AG09309 (cell line): ENCODE results near the gene CDK17.

ENCODE experiments used
- DNase-seq: peaks from one replicate; pipeline ENCODE4 v3.0.0-alpha.2; 2010; ENCODE audit warnings: low read depth
- H3K4me3 ChIP-seq: 2 replicates; pipeline ENCODE4 v1.5.1; 2011; ENCODE audit warnings: mild to moderate bottlenecking, low read depth, low read length, moderate library complexity; ENCODE audit not compliant: control insufficient read depth
- TF ChIP-seq, protein P1 (sequence below): IDR thresholded peaks from 2 replicates; pipeline ENCODE4 v1.5.1; 2011; ENCODE audit warnings: mild to moderate bottlenecking, low read depth, low read length, inconsistent platforms; ENCODE audit not compliant: insufficient read depth, control insufficient read depth; ENCODE audit errors: missing control alignments

The CDK17 gene

DNA sequence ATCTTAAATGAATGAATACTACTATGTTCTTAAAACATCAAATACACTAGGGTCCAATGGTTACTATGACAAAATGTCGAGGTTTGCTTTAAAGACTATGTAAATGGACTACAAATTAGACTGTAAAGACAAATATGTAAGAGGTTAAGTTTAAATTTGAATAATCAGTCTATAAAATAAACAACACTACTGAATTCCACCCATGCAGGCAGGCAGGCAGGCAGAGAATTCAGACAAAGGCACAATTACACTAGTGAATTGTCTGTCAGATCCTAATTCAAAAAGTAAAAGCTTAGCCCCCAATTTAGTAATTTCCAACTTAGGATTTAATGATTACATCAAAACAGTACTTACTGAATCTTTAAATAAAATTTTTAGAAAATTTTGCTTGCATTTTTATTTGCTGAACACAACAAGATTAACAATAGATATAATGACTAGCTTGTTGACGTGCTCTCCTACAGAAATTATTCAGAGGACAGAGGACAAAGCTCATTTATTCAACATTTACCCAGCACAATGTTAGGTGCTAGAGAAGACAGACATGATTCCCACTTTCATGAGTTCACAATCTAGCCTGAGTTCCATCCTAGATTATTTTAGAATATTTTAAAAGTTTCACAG lies 97.4 kb downstream of the CDK17 start:
- no peak overlapping the region for H3K4me3 ChIP-seq
- DNase-seq, result no peak
- TF ChIP-seq, protein P1, sequence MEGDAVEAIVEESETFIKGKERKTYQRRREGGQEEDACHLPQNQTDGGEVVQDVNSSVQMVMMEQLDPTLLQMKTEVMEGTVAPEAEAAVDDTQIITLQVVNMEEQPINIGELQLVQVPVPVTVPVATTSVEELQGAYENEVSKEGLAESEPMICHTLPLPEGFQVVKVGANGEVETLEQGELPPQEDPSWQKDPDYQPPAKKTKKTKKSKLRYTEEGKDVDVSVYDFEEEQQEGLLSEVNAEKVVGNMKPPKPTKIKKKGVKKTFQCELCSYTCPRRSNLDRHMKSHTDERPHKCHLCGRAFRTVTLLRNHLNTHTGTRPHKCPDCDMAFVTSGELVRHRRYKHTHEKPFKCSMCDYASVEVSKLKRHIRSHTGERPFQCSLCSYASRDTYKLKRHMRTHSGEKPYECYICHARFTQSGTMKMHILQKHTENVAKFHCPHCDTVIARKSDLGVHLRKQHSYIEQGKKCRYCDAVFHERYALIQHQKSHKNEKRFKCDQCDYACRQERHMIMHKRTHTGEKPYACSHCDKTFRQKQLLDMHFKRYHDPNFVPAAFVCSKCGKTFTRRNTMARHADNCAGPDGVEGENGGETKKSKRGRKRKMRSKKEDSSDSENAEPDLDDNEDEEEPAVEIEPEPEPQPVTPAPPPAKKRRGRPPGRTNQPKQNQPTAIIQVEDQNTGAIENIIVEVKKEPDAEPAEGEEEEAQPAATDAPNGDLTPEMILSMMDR, result no peak

DNA sequence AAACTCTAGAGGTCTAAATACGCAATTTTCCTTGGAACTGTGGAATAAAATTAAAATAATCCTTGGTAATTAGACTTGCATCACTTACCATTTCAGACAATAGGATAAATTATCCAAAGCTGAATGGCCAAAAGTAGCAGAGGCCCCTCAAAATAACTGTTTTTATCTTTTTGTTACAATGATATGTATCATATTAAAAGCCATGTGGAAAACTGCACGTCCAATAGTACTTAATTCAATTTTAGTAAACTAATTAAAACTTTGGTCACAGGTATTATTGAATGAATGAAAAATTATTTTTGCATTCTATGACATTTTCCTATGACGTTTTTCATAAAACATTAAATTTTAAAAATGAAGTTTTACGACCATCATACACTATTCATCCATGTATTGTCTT lies 98.5 kb downstream of the CDK17 start:
- TF ChIP-seq, protein P1, result no peak
- H3K4me3 ChIP-seq, result no peak overlapping the region
- DNase-seq, result no peak

DNA sequence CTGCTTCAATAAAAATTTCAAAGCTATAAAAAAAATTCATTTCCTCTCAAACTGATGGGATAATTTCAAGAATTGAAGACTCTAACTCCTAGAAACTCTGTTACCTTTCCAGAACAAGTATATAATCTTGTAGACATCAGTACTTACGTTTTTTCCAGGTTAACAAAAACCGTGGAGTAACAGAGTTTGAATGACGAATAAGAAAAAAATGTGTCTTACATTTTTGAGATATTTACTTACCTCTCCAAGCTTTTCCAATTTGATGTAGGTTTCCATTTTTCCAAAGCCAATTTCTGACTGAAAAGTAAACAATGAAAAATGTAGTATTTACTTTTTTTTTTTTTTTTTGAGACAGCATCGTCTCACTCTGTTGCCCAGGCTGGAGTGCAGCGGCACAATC lies 100.2 kb downstream of the CDK17 start:
- H3K4me3 ChIP-seq, result no peak overlapping the region
- DNase-seq, result no peak
- TF ChIP-seq, protein P1, result no peak

DNA sequence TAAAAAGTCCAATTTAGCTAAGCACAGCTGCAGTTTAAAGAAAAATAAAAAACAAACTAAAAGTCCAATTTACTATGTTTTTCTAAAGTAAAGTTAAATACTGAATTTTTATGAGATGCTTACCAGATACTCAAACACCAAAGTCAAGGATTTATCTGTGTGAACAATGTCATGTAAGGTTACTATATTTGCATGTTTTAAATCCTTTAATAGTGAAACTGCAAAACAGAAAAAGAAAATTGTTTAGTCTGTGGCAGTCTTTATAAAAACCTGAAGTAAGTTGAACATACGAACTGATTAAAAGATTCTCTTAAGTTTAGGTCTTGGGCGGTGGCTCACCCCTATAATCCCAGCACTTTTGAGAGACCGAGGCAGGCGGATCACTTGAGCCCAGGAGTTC lies 102.7 kb downstream of the CDK17 start:
- H3K4me3 ChIP-seq, result no peak overlapping the region
- TF ChIP-seq, protein P1, result no peak
- DNase-seq, result no peak

DNA sequence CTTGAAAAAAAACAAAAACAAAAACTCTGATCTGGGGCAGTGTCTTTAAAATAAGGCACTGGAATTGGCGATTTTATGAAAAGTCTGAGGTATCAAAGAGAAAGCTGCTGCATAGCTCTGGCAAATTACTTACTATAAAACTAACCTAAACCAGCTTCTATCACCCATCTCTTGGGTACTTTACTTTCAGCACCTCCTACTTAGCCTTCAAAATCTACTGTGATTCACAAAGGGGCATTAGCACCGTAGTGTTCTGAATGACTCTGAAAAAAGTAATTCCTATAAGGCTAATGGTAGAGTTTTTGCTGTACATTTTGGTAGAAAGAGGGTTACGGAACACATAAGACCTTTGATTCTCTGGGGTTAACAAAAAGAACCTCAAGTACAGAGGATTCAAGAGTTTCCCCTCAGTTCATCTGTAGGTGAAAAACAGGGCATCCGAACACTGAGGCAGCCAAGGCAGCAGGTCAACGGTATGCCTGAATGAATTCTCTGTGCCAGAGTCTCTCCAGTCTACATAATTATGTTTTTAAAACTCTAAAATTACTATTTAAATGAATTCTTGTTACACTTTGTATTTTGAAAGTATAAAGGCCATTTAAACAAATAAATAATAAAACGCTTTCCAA lies 104.6 kb downstream of the CDK17 start:
- H3K4me3 ChIP-seq, result no peak overlapping the region
- DNase-seq, result no peak
- TF ChIP-seq, protein P1, result no peak

DNA sequence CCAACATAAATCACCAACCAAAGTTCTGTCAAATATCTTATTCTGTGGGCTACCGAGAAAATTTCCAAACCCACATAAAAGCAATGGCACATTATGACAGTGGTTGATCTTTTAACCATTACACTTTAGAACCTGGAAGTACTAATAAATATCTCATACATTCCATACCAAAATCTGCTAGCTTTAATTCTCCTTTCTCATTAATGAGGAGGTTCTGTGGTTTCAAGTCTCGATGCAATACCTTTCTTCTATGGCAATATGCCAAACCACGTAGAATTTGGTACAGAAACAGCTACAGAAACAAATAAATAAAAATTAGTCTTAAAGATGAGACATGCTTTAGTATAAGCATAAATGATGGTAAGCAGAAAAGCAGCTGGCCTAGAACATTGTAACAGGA lies 105.4 kb downstream of the CDK17 start:
- TF ChIP-seq, protein P1, result no peak
- no peak for DNase-seq
- H3K4me3 ChIP-seq, result no peak overlapping the region
